Stimulated activated CD8-positive, alpha-beta memory T cell treated with anti-CD3 and anti-CD28 coated beads, Interleukin-12 subunit alpha, Interleukin-12 subunit beta, amount 100 ng/mL, for 4 hours (primary cell): ENCODE results near the gene ANO7.

ENCODE experiments used
- DNase-seq: peaks from one replicate; pipeline ENCODE4 v3.0.0-alpha.2; 2020; ENCODE audit warnings: low read depth

Gene ANO7

GRCh38 chr2:241228860-241229516, 40.5 kb downstream of the ANO7 start:
- DNase-seq: no peak

GRCh38 chr2:241229563-241230401, 41.3 kb downstream of the ANO7 start:
- DNase-seq: no peak

- DNase-seq: no peak
These were observed 42.0 kb downstream of the ANO7 start for GRCh38 chr2:241230435-241230834.

GRCh38 chr2:241232736-241233575, 44.5 kb downstream of the ANO7 start:
- no peak for DNase-seq

GRCh38 chr2:241234066-241234790, 45.8 kb downstream of the ANO7 start:
- no peak for DNase-seq

GRCh38 chr2:241234962-241235740, 46.7 kb downstream of the ANO7 start:
- DNase-seq: no peak

- no peak for DNase-seq
These were observed 47.5 kb downstream of the ANO7 start for GRCh38 chr2:241235859-241236593.

- DNase-seq: no peak
These were observed 48.6 kb downstream of the ANO7 start for GRCh38 chr2:241237047-241237446.

GRCh38 chr2:241237949-241238371, 49.5 kb downstream of the ANO7 start:
- DNase-seq: no peak

GRCh38 chr2:241238693-241239198, 50.3 kb downstream of the ANO7 start:
- no peak for DNase-seq

- DNase-seq: no peak
These were observed 51.2 kb downstream of the ANO7 start for GRCh38 chr2:241239552-241240202.

- no peak for DNase-seq
These were observed 52.0 kb downstream of the ANO7 start for GRCh38 chr2:241240320-241241004.

- DNase-seq: no peak
These were observed 53.2 kb downstream of the ANO7 start for GRCh38 chr2:241241669-241242068.

- no peak for DNase-seq
These were observed 53.8 kb downstream of the ANO7 start for GRCh38 chr2:241242306-241242705.

GRCh38 chr2:241244368-241244767, 55.9 kb downstream of the ANO7 start:
- no peak for DNase-seq

- no peak for DNase-seq
These were observed 59.8 kb downstream of the ANO7 start for GRCh38 chr2:241248289-241248688.

- DNase-seq: no peak
These were observed 60.4 kb downstream of the ANO7 start for GRCh38 chr2:241248897-241249296.

- DNase-seq: no peak
These were observed 61.2 kb downstream of the ANO7 start for GRCh38 chr2:241249654-241250053.
